ENCODE results near the gene TVP23B.

- TF ChIP-seq CTCF (IDR thresholded peaks at IDR 0.05) (no peak), EZH2 (IDR thresholded peaks at IDR 0.05; ENCODE audit: borderline replicate concordance, insufficient read depth, low read depth, low read length, poor library complexity, severe bottlenecking) (no peak)
These were observed 70.2 kb downstream of the TVP23B start for GRCh38 chr17:18851201-18851600.
